Brain pericyte (primary cell): ENCODE results near the gene ATP8A1.
"Not testable (repeated sequence)": the region's sequence is repeated elsewhere in the genome, so short reads cannot be mapped to it uniquely, and the experiment has no call there.

Source experiments
- DNase-seq: peaks from one replicate; pipeline ENCODE4 v3.0.0-alpha.2; 2012; ENCODE audit warnings: low read depth, low spot score

Gene ATP8A1

GRCh38 chr4:42656944-42657792, at the start of gene ATP8A1:
ATP8A1 (minus strand) TSS chr4:42657105; CDS start chr4:42656873, 232 bp downstream.
- peak; percentile 57 for DNase-seq

GRCh38 chr4:42706086-42706485, 49.2 kb upstream of the ATP8A1 start:
- DNase-seq, result no peak

- DNase-seq, result no peak
Measured at GRCh38 chr4:42703813-42704212, 46.9 kb upstream of the ATP8A1 start.

GRCh38 chr4:42702895-42703294, 46.0 kb upstream of the ATP8A1 start:
- no peak for DNase-seq

- DNase-seq, result not testable (repeated sequence)
Measured at GRCh38 chr4:42701780-42702179, 44.9 kb upstream of the ATP8A1 start.

GRCh38 chr4:42690537-42690936, 33.6 kb upstream of the ATP8A1 start:
- DNase-seq, result no peak

- DNase-seq, result no peak
Measured at GRCh38 chr4:42683393-42683792, 26.5 kb upstream of the ATP8A1 start.

- DNase-seq, result no peak
Measured at GRCh38 chr4:42678512-42678911, 21.6 kb upstream of the ATP8A1 start.

- no peak for DNase-seq
Measured at GRCh38 chr4:42676066-42676951, 19.4 kb upstream of the ATP8A1 start.

GRCh38 chr4:42673082-42673425, 16.1 kb upstream of the ATP8A1 start:
- DNase-seq, result no peak

GRCh38 chr4:42672359-42673081, 15.6 kb upstream of the ATP8A1 start:
- DNase-seq, result no peak

- no peak for DNase-seq
Measured at GRCh38 chr4:42671431-42672194, 14.7 kb upstream of the ATP8A1 start.

GRCh38 chr4:42658261-42658660, 1.4 kb upstream of the ATP8A1 start:
- no peak for DNase-seq

- no peak for DNase-seq
Measured at GRCh38 chr4:42656679-42656943, 294 bp downstream of the ATP8A1 start.

GRCh38 chr4:42655921-42656678, 805 bp downstream of the ATP8A1 start:
- DNase-seq, result no peak

GRCh38 chr4:42655269-42655637, 1.7 kb downstream of the ATP8A1 start:
- DNase-seq, result no peak

GRCh38 chr4:42654631-42655268, 2.2 kb downstream of the ATP8A1 start:
- no peak for DNase-seq

GRCh38 chr4:42653626-42654560, 3.0 kb downstream of the ATP8A1 start:
- no peak for DNase-seq

GRCh38 chr4:42652529-42653231, 4.2 kb downstream of the ATP8A1 start:
- DNase-seq, result not testable (repeated sequence)
